ENCODE measurements around the gene TSPAN7. TPM values are rescaled to one million over a fixed set of nuclear protein-coding genes. Genes with fewer than 3 reads are reported as not detected.

The TSPAN7 gene
- total RNA-seq, 1 experiment from 2014 or later: 1.7 TPM

DNA sequence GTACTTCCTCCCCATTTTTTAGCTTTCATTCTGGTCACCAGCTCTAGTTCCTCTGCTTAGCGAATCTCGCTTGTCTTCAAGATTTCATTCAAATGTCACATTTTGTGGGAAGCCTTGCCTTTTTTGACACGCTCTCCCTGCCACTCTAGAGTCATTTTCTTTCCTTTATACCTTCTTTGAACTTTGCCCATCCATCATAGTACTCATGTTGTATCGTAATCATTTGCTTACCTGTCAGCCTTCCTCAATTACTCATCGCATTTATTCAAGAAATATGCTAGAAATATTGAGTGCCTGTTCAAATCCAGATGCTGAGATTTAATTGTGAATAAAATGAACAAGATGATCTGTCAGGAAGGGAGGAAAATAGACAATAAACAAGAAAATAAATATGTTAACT, 21.8 kb downstream of the TSPAN7 start:
- intact Hi-C loops (cut with micrococcal nuclease; ENCODE audit: unreplicated experiment): no loop called here
- H3K4me3 ChIP-seq (ENCODE audit: low read depth, low read length): no peak overlapping the region
- ChIA-PET CTCF (no interaction called here), POLR2A (no interaction called here)
- Mint-ChIP-seq H3K36me3 (ENCODE audit: insufficient read depth, unreplicated experiment) (no peaks in the 10 kb centered on the region), H3K27ac (ENCODE audit: unreplicated experiment) (no peak overlapping the region), H3K4me1 (ENCODE audit: low read depth, unreplicated experiment) (peaks cover 6% of the 10 kb centered on the region), H3K27me3 (ENCODE audit: insufficient read depth, unreplicated experiment) (no peaks in the 10 kb centered on the region), H3K4me3 (ENCODE audit: unreplicated experiment) (no peak overlapping the region), H3K9me3 (ENCODE audit: unreplicated experiment) (no peaks in the 10 kb centered on the region)
- BruUV-seq (replicated peaks): no TSS peak
- TF ChIP-seq, protein P1, sequence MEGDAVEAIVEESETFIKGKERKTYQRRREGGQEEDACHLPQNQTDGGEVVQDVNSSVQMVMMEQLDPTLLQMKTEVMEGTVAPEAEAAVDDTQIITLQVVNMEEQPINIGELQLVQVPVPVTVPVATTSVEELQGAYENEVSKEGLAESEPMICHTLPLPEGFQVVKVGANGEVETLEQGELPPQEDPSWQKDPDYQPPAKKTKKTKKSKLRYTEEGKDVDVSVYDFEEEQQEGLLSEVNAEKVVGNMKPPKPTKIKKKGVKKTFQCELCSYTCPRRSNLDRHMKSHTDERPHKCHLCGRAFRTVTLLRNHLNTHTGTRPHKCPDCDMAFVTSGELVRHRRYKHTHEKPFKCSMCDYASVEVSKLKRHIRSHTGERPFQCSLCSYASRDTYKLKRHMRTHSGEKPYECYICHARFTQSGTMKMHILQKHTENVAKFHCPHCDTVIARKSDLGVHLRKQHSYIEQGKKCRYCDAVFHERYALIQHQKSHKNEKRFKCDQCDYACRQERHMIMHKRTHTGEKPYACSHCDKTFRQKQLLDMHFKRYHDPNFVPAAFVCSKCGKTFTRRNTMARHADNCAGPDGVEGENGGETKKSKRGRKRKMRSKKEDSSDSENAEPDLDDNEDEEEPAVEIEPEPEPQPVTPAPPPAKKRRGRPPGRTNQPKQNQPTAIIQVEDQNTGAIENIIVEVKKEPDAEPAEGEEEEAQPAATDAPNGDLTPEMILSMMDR (IDR thresholded peaks at IDR 0.05; ENCODE audit: insufficient read depth in 1 of 2, low read depth in 1 of 2, low read length in 1 of 2, severe bottlenecking in 1 of 2, unreplicated experiment in 1 of 2): no peak
- no peak for DNase-seq
- no peaks in the 10 kb centered on the region for H3K4me1 ChIP-seq
- H3K36me3 ChIP-seq (ENCODE audit: control insufficient read depth, insufficient read depth, low read length): no peaks in the 10 kb centered on the region
- no peaks in the 10 kb centered on the region for H3K27me3 ChIP-seq (replicated peaks; ENCODE audit: control insufficient read depth, insufficient read depth, low read length)
- H3K9me3 ChIP-seq: no peaks in the 10 kb centered on the region

DNA sequence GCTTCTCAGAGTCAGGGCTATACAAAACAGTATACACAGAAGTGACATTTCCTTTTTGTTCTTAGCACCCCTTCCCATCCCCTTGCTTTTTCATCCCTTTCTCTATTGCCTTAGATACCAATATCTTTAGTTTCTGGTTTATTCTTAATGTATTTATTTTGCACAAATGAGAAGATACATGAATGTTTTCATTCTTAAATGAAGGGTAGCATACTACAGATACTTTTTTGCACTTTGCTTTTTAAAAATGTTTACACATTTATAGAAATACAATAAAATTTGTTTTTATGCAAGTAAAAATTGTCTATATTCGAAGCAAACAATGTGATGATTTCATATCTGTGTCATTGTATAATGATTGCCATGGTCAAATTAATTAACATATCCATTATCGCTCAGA, 33.1 kb downstream of the TSPAN7 start:
- Mint-ChIP-seq H3K9me3 (ENCODE audit: unreplicated experiment) (no peaks in the 10 kb centered on the region), H3K36me3 (ENCODE audit: insufficient read depth, unreplicated experiment) (no peaks in the 10 kb centered on the region), H3K27ac (ENCODE audit: unreplicated experiment) (no peak overlapping the region), H3K4me3 (ENCODE audit: unreplicated experiment) (no peak overlapping the region), H3K27me3 (ENCODE audit: insufficient read depth, unreplicated experiment) (peaks cover 2% of the 10 kb centered on the region), H3K4me1 (ENCODE audit: low read depth, unreplicated experiment) (no peaks in the 10 kb centered on the region)
- no peak for DNase-seq
- H3K36me3 ChIP-seq (ENCODE audit: control insufficient read depth, insufficient read depth, low read length): no peaks in the 10 kb centered on the region
- TF ChIP-seq, protein P1 (IDR thresholded peaks at IDR 0.05; ENCODE audit: insufficient read depth in 1 of 2, low read depth in 1 of 2, low read length in 1 of 2, severe bottlenecking in 1 of 2, unreplicated experiment in 1 of 2): no peak
- no peaks in the 10 kb centered on the region for H3K27me3 ChIP-seq (replicated peaks; ENCODE audit: control insufficient read depth, insufficient read depth, low read length)
- H3K4me3 ChIP-seq (ENCODE audit: low read depth, low read length): no peak overlapping the region
- intact Hi-C loops (cut with micrococcal nuclease; ENCODE audit: unreplicated experiment): no loop called here
- ChIA-PET CTCF (no interaction called here), POLR2A (no interaction called here)
- no peaks in the 10 kb centered on the region for H3K9me3 ChIP-seq
- BruUV-seq (replicated peaks): no TSS peak
- H3K4me1 ChIP-seq: no peaks in the 10 kb centered on the region

DNA sequence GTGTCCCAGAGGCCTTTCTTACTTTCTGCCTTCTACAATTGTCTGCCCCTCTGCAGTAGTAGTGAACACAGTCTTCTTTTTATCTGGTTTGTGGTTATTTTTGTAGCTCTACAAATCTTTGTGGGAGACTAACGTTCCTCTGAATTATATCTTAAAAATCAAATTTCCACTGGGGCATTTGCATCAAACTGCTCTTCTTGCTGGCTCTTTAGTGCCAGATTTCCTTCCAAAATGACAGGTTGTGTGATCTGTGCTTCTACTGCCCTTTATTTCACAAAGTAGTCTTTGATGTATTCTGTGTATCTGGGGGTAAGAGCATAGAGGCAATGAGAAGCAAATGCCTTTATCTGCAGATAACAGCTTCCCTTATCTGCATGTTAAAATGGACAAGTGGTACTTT, 34.5 kb downstream of the TSPAN7 start:
- H3K4me3 ChIP-seq (ENCODE audit: low read depth, low read length): no peak overlapping the region
- no peaks in the 10 kb centered on the region for H3K36me3 ChIP-seq (ENCODE audit: control insufficient read depth, insufficient read depth, low read length)
- H3K27me3 Mint-ChIP-seq (ENCODE audit: insufficient read depth, unreplicated experiment): peaks cover 2% of the 10 kb centered on the region
- POLR2A ChIA-PET: no interaction called here
- DNase-seq: no peak
- CTCF ChIA-PET: no interaction called here
- H3K9me3 Mint-ChIP-seq (ENCODE audit: unreplicated experiment): no peaks in the 10 kb centered on the region
- BruUV-seq (replicated peaks): no TSS peak
- H3K4me3 Mint-ChIP-seq (ENCODE audit: unreplicated experiment): no peak overlapping the region
- H3K27ac Mint-ChIP-seq (ENCODE audit: unreplicated experiment): no peak overlapping the region
- H3K36me3 Mint-ChIP-seq (ENCODE audit: insufficient read depth, unreplicated experiment): no peaks in the 10 kb centered on the region
- intact Hi-C loops (cut with micrococcal nuclease; ENCODE audit: unreplicated experiment): no loop called here
- TF ChIP-seq, protein P1 (IDR thresholded peaks at IDR 0.05; ENCODE audit: insufficient read depth in 1 of 2, low read depth in 1 of 2, low read length in 1 of 2, severe bottlenecking in 1 of 2, unreplicated experiment in 1 of 2): no peak
- H3K9me3 ChIP-seq: no peaks in the 10 kb centered on the region
- H3K4me1 Mint-ChIP-seq (ENCODE audit: low read depth, unreplicated experiment): no peaks in the 10 kb centered on the region
- no peaks in the 10 kb centered on the region for H3K27me3 ChIP-seq (replicated peaks; ENCODE audit: control insufficient read depth, insufficient read depth, low read length)
- no peaks in the 10 kb centered on the region for H3K4me1 ChIP-seq

Measured in Caco-2 (cell line).